GM18526 (cell line): ENCODE data around the gene NCBP1.

Experiments
- POLR2A ChIP-seq: IDR thresholded peaks from 3 replicates; pipeline ENCODE4 v1.6.1; 2011; ENCODE audit not compliant: insufficient read length; ENCODE audit errors: extremely low read depth

NCBP1 gene

DNA sequence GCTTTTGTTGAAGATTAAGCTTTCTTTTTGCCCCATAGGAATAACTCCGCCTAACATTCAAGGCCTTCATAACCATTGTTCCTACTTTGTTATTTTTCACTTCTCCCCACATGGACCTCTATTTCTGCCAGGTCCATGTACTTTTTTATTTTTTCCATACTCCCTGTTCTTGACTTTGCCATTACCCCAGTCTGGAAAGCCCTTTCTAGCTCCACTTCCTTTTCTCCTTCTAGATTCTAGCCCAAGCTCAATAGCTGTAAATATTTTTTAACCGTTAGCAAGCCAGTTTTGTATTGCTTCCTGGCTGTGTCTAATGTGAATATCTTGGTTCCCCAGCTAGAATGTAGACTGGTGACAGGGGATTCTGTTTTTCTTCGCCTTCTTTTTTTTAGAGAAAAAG lies 26.1 kb downstream of the NCBP1 start:
- TF ChIP-seq POLR2A, result no peak

DNA sequence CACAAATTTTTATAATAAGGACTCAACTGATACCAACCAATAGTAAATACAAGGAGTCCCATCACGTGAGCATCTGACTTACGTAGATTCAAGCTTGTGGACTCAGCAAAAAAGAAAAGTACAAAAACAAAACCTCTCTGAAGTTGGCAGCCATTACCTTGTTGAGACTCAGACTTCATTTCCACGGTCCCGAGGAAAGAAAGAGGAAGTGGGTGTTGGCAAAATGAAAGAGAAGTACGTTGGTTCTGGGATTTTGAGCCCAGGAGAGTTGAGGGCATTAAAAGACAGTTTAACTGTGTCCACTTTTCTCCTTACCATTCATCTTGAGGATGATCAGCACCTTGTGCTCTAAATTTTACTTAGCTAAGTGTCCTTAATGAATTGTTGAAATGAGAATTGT lies 26.7 kb downstream of the NCBP1 start:
- no peak for TF ChIP-seq POLR2A

DNA sequence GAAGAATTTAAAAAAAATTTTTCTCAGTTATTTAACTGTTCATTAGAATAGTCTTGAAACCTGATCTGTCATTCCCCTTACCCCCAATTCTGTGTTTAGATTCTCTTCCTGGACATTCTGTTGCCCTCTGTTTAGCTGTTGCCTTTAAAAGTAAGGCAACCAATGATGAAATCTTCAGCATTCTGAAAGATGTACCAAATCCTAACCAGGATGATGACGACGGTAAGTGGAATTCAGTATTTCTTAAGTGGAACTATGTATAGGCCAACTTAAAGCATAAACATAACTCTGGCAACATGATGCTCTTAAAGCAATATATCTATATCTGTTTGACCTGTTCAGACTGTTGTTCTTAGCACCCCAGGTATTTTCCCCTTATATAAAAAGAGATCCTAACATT lies 27.2 kb downstream of the NCBP1 start:
- no peak for TF ChIP-seq POLR2A

DNA sequence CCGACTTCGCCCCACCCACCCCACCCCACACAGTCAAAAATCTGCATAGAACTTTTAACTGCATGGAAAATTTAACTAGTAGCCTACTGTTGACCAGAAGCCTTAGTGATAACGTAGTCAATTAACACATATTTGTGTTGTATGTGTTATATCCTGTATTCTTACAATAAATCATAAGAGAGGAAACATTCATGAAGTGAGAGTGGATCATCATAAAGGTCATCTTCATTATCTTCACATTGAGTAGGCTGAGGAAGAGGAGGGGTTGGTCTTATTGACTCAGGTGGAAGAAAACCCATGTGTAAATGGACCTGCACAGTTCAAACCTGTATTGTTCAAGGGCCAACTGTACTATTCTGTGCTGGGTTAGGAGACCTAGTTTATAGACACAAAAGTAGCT lies 32.1 kb downstream of the NCBP1 start:
- no peak for TF ChIP-seq POLR2A

DNA sequence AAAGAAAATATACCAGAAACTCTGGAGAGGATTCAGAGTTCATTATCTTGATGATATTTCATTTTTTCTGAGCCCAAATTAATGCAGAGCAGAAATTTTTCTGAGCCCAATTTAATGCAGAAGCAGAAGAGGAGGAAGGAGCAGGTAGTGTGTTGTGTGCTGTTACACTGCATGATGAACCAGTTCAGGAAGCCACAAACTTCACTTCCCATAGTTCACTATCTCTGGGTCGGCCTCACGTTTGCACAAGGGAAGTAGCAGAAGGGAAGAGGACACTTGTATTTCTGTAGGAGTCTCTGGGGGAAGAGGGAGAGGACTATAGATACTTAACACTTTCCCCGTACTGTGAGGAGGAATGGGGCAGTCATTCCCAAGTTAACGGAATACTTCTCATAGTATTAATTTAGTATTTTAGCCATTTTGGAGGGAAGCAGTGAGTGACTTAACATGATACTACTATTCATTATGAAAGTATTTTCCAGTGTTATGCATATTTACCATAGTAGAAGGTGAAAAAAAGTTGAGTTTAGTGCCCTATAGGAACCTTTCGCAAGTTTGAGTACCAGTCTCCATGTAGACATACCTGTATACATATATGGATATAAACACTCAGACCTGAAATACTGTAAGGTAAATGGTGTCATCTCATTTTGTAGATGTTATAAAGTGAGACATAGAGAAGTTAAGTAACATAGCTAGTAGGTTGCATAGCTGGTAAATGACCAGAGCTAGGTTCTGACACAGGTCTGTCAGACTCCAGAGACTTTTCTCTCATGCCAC lies 33.5 kb downstream of the NCBP1 start:
- TF ChIP-seq POLR2A, result no peak

DNA sequence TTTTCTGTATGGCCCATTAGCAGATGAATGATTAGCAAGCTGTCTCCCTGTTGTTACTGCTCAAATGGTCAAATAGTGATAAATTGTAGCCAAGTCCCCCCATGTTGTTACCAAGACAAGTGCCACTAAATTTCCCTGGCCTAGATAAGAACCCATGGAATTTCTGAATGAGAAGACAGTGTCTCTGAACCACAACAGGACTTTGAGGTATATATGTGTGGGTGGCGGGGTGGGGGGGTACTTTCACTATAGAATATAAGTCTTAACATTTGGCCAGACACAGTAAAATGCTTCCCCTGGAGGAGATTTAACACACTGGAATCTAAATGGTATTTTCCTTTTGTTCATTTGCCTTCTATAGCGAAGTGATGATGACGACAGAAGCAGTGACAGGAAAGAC lies 34.9 kb downstream of the NCBP1 start:
- TF ChIP-seq POLR2A, result no peak

DNA sequence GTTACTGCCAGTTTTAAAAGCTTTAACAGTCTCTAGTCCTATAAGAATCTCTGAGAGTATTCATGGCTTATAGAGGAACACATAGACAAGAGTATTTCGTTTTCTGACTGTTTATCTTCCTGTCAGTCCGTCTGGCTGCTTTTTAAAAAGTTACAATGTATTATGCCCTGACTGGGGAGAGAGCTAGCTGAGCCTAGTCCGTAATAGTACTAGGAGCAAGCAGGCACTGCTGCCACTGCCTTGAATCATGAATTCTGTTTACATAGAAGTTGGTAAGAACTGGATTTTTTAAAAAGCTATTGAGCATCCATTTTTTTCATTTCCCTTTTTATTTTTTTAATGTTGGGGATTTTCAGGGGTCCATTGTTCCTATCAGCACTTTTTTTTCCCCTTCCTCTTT lies 37.0 kb downstream of the NCBP1 start:
- TF ChIP-seq POLR2A, result no peak

DNA sequence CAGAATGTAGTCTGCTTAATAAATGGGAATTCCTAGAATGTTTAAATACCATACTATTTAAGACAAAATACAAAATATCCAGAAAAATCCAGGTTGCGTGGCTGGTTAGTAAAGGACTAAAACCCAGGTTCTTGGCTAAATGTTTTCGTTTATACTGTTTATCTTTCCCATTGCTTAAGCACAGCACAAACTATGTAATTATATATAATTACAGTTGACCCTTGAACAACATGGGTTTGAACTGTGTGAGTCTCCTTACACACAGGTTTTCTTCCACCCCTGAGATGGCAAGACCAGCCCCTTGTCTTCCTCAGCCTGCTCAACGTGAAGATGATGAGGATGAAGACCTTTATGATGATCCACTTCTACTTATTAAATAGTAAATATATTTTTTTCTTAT lies 38.8 kb downstream of the NCBP1 start:
- TF ChIP-seq POLR2A, result no peak

DNA sequence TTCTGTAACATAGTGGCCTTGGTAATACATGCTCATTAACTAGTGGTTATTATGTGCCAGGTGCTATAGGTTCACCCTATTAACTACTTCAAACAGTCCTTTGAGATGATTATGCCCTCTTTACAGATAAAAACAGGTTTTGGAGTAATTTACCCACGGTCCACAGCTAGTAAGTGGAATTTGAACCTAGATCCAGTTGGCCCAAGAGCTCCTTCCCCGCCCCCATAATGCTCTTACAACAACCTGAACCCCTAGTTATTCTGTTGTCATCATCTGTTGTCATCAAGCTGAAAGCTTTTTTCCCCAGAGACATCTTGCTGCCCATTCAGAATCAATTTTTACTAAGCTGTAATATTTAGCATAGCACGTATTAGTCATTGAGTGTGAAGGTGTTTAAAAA lies 40.3 kb downstream of the NCBP1 start:
- no peak for TF ChIP-seq POLR2A

DNA sequence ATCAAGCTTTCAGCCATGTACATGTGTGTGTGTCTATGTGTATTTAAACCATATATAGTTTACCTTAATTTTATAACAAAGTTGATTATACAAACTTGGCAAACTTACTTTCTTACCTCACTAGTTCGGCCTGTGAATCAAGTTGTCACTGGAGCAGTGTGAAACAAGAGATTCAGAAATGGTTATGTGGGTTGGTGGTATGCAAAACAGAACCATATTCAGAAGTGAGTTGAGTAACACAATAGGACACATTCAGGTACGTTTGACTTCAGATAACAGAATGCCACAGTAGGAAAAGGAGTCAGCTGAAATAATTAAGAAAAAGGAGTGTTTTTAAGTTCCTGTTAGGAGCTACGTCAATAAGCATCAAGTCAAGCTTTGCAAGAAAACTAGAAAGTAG lies 42.0 kb downstream of the NCBP1 start:
- no peak for TF ChIP-seq POLR2A

DNA sequence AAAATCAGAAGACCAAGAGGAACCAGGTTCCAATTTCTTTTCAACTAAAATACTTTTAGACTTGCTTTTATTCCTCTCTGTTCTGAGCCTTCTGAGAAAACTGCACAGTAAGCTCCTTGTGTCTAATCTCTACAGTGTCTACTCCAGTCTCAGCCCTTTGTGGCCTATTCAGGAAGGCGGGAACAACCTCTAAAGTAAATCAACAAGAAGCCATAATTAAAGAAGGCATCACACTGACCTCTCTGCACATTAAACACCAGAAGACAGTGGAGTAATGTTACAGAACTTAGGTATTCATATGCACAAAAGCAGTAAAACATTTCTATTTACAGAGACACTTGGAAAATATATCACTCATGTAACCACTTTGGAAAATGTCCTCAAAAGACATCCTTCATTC lies 48.6 kb downstream of the NCBP1 start:
- no peak for TF ChIP-seq POLR2A

DNA sequence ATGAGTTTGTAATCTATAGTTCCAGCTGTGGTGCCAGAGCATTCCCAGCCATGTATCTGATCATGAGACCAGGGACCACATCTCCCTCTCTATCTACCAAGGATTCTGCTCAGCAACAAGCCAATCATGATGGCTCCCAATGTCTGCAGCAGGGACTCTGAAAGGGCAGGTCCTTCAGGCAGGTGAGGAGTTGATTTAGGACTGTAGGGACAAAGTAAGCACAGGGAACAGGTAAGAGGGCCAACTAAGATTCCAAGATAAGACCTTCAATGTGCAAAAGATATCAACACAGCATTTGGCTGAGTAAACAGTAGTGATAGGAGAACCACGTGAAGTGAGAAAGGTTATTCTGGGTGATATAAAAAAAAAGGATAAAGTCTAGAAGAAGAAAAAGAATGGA lies 55.0 kb downstream of the NCBP1 start:
- no peak for TF ChIP-seq POLR2A

DNA sequence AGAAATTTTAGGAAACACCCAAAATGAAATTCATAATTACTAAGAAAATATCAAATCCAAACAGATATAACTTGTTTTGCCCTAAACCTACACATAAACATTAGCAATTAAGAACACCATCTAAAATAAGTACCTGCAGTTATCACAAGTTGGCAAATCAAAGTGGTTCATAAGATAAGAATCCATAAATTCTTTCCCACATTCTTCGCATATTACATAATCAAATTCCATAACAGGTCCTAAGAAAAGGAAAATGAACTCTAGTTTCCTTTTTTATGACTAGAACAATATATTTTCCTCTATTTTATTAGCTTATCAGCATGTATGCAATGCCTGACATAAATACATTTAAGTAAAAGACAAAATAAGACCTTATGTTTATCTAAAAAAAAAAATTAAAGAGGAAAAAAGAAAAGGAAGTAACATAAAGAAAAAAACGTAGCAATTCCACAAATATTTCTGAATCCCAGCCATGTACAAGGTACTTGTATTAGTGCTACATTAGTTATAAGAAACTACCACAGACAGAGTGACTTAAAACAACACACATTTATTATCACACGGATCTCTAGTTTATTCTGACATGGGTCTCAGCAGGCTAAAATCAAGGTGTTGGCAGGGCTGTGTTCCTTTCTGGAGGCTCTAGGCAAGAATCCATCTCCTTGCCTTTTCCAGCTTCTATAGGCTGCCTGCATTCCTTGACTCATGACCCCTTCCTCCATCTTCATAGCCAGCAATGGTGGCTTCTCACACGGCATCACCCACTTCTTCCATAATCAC lies 56.0 kb downstream of the NCBP1 start:
- no peak for TF ChIP-seq POLR2A

DNA sequence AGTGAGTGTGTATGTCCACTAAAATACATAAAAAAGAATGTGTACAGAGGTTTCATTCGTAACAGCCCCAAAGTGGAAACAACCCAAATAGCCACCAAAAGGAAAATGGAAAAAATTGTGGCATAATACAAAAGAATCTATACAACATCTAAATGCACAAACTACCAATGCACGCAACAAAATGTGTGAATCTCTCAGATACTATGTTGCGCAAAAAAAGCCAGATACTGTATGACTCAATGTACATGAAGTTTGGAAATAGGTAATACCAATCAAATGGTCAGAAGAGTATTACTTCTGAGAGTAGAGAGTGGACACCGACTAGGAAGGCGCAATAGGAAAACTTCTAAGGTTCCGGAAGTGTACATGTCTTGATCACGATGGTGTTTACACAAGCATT lies 61.1 kb downstream of the NCBP1 start:
- no peak for TF ChIP-seq POLR2A

DNA sequence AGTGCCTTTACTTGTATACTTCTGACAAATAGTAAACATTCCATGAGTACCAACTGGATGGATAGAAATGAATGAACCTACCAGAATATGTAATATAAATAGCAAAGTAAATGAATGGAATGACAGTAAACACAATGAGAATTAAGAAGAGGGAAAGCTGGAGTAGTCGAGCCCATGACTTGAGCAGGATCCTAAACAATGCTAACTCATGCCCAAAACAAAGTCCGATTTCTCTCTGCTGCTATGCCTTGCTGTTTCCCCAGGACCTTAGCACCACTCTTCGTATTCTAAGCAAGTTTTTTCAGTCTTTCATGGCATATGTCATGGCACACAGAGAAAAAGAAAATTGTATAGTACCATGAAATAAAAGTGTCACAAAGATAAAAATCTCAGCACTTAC lies 61.8 kb downstream of the NCBP1 start:
- TF ChIP-seq POLR2A, result no peak

DNA sequence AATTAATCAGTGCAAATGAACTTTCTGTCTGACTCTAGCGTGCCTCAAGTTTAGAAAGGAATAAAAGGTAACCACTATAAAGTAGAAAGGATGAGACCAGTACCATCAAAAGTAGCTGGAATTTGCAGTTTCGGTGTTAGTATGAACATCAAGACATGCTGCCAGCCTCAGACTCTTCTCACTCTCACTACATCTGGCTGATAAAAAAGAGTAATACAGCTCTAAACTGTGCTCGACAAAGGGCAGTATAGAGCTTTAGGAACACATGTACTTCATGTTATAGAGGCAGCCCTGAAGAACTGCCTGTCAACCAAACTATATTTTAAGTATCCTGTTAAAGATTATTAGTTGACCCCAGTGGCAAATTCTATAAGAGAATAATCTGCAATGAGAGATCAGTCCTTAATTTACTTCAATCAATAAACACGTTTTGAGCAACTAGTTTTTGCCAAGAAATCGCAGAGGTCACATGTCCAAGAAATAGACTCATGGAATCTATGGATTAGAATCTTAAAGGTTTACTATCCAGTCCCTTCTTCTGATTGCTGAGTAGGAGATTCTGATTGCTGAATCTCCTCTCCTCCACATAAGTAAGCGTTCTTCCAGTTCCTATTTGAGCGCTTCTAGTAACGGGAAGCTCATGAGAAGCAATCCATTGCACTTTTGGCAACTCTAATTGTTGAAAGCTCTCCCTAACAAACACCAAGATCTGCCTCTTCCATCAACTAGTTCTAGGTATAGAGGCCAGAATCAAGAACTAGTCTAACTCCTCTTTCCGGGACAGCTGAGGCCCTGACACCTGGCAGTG lies 62.6 kb downstream of the NCBP1 start:
- no peak for TF ChIP-seq POLR2A
